HL-60 (cell line): Measurements from ENCODE around the gene MAPT.

Experiments
- DNase-seq, 2 experiments: peaks; one replicate each; pipeline ENCODE4 v3.0.0-alpha.2; 2010 to 2020; ENCODE audit warnings: low read depth in 1 of 2, low spot score in 1 of 2
- H3K27ac ChIP-seq: fragments of 250-450 bp; sonication (Bioruptor Pico); replicated peaks from 2 replicates; pipeline ENCODE4 v1.5.1; 2020; ENCODE audit warnings: mild to moderate bottlenecking, moderate library complexity
- H3K27me3 ChIP-seq: fragments of 250-450 bp; sonication (Bioruptor Pico); 2 replicates; pipeline ENCODE4 v1.5.1; 2021; ENCODE audit warnings: mild to moderate bottlenecking, moderate library complexity; ENCODE audit not compliant: insufficient read depth, poor library complexity, severe bottlenecking
- H3K4me3 ChIP-seq: replicated peaks from 2 replicates; pipeline ENCODE4 v1.5.1; 2011; ENCODE audit warnings: mild to moderate bottlenecking, control low read depth, low read length; ENCODE audit not compliant: insufficient read depth
- CTCF ChIP-seq: IDR thresholded peaks from one replicate; pipeline ENCODE4 v1.5.1; 2011; ENCODE audit warnings: low read length, control low read depth, inconsistent platforms; ENCODE audit not compliant: insufficient read depth
- GABPA ChIP-seq: IDR thresholded peaks from 2 replicates; pipeline ENCODE4 v1.6.1; 2012; ENCODE audit warnings: low read depth
- POLR2AphosphoS5 ChIP-seq: IDR thresholded peaks from 2 replicates; pipeline ENCODE4 v1.6.1; 2012; ENCODE audit warnings: low read depth
- REST ChIP-seq: IDR thresholded peaks from 2 replicates; pipeline ENCODE4 v1.6.1; 2012; ENCODE audit warnings: low read depth; ENCODE audit not compliant: insufficient replicate concordance
- SPI1 ChIP-seq: IDR thresholded peaks from 2 replicates; pipeline ENCODE4 v1.6.1; 2012; ENCODE audit warnings: low read depth, mild to moderate bottlenecking, borderline replicate concordance

Gene MAPT

GRCh38 chr17:45948498-45948880, 54.1 kb downstream of the MAPT start:
- DNase-seq: no peak
- H3K27me3 ChIP-seq: peaks cover 4% of the 10 kb centered on the region
- H3K4me3 ChIP-seq: no peak overlapping the region
- no peak for TF ChIP-seq GABPA
- no peak for TF ChIP-seq SPI1
- no peak for TF ChIP-seq POLR2AphosphoS5
- no peak for TF ChIP-seq CTCF
- no peak for TF ChIP-seq REST
- H3K27ac ChIP-seq: no peak overlapping the region

GRCh38 chr17:45948881-45949624, 54.7 kb downstream of the MAPT start:
- Histone ChIP-seq H3K27me3 (peaks cover 4% of the 10 kb centered on the region), H3K4me3 (0 out of 2 replicates have a peak overlapping the region, but pooled peaks have one; percentile 6), H3K27ac (no peak overlapping the region)
- TF ChIP-seq CTCF (peak; percentile 50), SPI1 (no peak), GABPA (no peak), POLR2AphosphoS5 (no peak), REST (no peak)
- peak; percentile 8 to 51 for DNase-seq

- no peak for DNase-seq
- H3K27ac ChIP-seq: no peak overlapping the region
- TF ChIP-seq CTCF (no peak), POLR2AphosphoS5 (no peak), GABPA (no peak), REST (no peak), SPI1 (no peak)
These were observed 55.5 kb downstream of the MAPT start for GRCh38 chr17:45949755-45950320.

More at GRCh38 chr17:45949755-45950320, 55.5 kb downstream of the MAPT start:
- Histone ChIP-seq H3K27me3 (peaks cover 4% of the 10 kb centered on the region), H3K4me3 (no peak overlapping the region)
